ENCODE results near the gene NPFFR1.
A peak's percentile ranks its signal among the peaks of the same experiment; 100 is the strongest.
"Not testable (repeated sequence)": the region's sequence is repeated elsewhere in the genome, so short reads cannot be mapped to it uniquely, and the experiment has no call there.

NPFFR1 gene

DNA sequence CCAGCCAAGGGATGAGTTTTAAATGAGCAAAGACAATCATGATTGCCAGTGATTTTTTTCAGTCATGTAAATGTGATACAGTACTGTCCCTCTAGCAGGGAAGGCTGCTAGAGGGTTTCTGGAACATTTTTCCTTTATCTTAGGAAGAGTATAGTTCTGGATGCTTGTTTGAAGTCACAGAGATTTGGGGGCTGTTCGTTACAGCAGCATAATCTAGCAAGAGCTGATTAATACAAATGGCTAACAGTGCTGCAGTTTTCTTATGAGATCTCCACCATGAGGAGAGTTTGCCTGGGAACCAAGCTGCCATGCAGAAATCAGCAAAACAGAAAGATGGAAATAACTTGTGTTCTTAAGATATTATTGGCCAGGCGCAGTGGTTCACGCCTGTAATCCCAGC lies 42.7 kb downstream of the NPFFR1 start (continued):
- no peak for TF ChIP-seq ZNF48 (tag by site-specific recombination; IDR thresholded peaks at IDR 0.05)

DNA sequence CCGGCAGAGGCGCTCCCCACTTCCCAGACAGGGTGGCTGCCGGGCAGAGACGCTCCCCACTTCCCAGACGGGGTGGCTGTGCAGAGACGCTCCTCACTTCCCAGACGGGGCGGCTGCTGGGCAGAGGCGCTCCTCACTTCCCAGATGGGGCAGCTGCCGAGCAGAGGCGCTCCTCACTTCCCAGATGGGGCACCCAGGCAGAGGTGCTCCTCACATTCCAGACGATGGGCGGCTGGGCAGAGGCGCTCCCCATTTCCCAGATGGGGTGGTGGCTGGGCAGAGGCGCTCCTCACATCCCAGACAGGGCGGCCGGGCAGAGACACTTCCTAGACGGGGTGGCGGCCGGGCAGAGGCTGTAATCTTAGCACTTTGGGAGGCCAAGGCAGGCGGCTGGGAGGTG lies 43.8 kb downstream of the NPFFR1 start:
- H3K4me1 ChIP-seq (ENCODE audit: control insufficient read depth, insufficient read depth, low read length); H3K36me3 ChIP-seq (ENCODE audit: control insufficient read depth in 2 of 2, insufficient read depth in 1 of 2, low read length in 2 of 2); H3K4me3 ChIP-seq (ENCODE audit: low read depth, low read length); CTCF ChIA-PET; POLR2A ChIA-PET; H3K9me3 ChIP-seq (ENCODE audit: control insufficient read depth, insufficient read depth, low read depth, low read length); H3K27ac ChIP-seq (ENCODE audit: extremely low read depth, low read depth, low read length): not testable (repeated sequence)

DNA sequence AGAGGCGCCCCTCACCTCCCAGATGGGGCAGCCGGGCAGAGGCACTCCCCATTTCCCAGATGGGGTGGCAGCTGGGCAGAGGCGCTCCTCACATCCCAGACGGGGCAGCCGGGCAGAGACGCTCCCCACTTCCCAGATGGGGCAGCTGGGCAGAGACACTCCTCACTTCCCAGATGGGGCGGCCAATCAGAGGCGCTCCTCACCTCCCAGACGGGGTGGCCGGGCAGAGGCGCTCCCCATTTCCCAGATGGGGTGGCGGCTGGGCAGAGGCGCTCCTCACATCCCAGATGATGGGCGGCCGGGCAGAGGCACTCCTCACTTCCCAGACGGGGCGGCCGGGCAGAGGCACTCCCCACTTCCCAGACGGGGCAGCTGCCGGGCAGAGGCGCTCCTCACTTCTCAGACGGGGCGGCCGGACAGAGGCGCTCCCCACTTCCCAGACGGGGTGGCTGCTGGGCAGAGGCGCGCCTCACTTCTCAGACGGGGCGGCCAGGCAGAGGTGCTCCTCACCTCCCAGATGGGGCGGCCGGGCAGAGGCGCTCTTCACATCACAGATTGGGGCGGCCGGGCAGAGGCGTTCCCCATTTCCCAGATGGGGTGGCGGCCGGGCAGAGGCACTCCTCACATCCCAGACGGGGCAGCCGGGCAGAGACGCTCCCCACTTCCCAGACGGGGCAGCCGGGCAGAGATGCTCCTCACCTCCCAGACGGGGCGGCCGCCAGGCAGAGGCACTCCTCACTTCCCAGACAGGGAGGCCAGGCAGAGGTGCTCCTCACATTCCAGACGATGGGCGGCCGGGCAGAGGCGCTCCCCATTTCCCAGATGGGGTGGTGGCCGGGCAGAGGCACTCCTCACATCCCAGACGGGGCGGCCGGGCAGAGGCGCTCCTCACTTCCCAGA lies 44.5 kb downstream of the NPFFR1 start:
- H3K4me1 ChIP-seq (ENCODE audit: control insufficient read depth, insufficient read depth, low read length); H3K36me3 ChIP-seq (ENCODE audit: control insufficient read depth in 2 of 2, insufficient read depth in 1 of 2, low read length in 2 of 2); POLR2A ChIA-PET; H3K9me3 ChIP-seq (ENCODE audit: control insufficient read depth, insufficient read depth, low read depth, low read length); H3K4me3 ChIP-seq (ENCODE audit: low read depth, low read length); H3K27ac ChIP-seq (ENCODE audit: extremely low read depth, low read depth, low read length): not testable (repeated sequence)
- CTCF ChIA-PET = interaction anchor here (0.7 kb wide), 1 partner anchor 26 kb away, joined by 3 read pairs; no protein-coding TSS in a partner anchor

DNA sequence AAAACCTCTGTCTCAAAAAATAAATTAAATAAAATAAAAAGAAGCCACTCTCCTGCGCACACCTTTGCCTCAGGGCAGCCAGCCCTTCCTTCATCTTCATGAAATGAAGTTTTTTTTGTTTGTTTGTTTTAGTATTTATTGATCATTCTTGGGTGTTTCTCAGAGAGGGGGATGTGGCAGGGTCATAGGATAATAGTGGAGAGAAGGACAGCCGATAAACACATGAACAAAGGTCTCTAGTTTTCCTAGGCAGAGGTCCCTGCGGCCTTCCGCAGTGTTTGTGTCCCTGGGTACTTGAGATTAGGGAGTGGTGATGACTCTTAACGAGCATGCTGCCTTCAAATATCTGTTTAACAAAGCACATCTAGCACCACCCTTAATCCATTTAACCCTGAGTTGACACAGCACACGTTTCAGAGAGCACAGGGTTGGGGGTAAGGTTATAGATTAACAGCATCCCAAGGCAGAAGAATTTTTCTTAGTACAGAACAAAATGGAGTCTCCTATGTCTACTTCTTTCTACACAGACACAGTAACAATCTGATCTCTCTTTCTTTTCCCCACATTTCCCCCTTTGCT lies 45.8 kb downstream of the NPFFR1 start:
- CTCF ChIA-PET; H3K4me3 ChIP-seq (ENCODE audit: low read depth, low read length); H3K9me3 ChIP-seq (ENCODE audit: control insufficient read depth, insufficient read depth, low read depth, low read length); POLR2A ChIA-PET; H3K27ac ChIP-seq (ENCODE audit: extremely low read depth, low read depth, low read length); H3K4me1 ChIP-seq (ENCODE audit: control insufficient read depth, insufficient read depth, low read length); H3K36me3 ChIP-seq (ENCODE audit: control insufficient read depth in 2 of 2, insufficient read depth in 1 of 2, low read length in 2 of 2): not testable (repeated sequence)

DNA sequence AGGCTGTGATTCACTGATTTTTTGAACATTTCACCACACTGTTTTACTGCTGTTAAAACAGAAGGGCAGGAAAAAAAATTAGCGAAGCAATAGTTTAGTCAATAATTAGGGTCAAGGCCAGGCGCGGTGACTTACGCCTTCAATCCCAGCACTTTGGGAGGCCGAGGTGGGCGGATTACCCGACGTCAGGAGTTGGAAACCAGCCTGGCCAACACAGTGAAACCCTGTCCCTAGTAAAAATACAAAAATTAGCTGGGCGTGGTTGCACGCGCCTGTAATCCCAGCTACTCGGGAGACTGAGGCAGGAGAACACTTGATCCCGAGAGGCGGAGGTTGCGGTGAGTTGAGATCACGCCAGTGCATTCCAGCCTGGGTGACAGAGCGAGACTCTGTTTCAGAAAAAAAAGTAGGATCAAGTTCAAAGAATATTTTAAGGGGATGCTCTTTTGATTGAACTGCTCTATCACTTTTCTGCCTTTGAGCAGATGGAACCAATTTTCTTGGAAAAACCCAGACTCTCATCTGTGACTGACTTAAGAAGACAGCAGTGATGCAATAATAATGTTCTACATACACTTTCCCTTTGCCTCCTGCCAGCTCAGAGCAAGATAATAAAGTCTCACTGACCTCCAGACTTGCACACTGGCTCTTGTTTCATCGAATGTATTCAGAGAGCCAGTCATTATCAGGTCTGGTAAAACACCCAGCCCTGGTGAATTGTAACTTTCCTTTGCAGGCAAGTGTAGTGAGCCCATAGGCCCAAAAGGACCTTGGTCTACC lies 48.9 kb downstream of the NPFFR1 start:
- no peaks in the 10 kb centered on the region for H3K9me3 ChIP-seq (ENCODE audit: control insufficient read depth, insufficient read depth, low read depth, low read length)
- ChIA-PET CTCF (no interaction called here), POLR2A (no interaction called here)
- H3K36me3 ChIP-seq (ENCODE audit: control insufficient read depth in 2 of 2, insufficient read depth in 1 of 2, low read length in 2 of 2) = peaks cover 4 to 11% of the 10 kb centered on the region in 2 experiments; a peak in 2 of 3 replicates
- H3K4me1 ChIP-seq (ENCODE audit: control insufficient read depth, insufficient read depth, low read length) = no peaks in the 10 kb centered on the region
- no peak overlapping the region for H3K27ac ChIP-seq (ENCODE audit: extremely low read depth, low read depth, low read length)
- no peak overlapping the region for H3K4me3 ChIP-seq (ENCODE audit: low read depth, low read length)
- TF ChIP-seq FEZF1 (tag by site-specific recombination; IDR thresholded peaks at IDR 0.05) = peak; percentile 64
- no peak for TF ChIP-seq ZNF292 (tag by site-specific recombination; IDR thresholded peaks at IDR 0.05; ENCODE audit: borderline replicate concordance, low read depth)
- 0 out of 2 replicates have a peak, but pooled peaks have one; percentile 27 for TF ChIP-seq ZEB2 (tag by site-specific recombination; IDR thresholded peaks at IDR 0.05)
- TF ChIP-seq, protein P1, sequence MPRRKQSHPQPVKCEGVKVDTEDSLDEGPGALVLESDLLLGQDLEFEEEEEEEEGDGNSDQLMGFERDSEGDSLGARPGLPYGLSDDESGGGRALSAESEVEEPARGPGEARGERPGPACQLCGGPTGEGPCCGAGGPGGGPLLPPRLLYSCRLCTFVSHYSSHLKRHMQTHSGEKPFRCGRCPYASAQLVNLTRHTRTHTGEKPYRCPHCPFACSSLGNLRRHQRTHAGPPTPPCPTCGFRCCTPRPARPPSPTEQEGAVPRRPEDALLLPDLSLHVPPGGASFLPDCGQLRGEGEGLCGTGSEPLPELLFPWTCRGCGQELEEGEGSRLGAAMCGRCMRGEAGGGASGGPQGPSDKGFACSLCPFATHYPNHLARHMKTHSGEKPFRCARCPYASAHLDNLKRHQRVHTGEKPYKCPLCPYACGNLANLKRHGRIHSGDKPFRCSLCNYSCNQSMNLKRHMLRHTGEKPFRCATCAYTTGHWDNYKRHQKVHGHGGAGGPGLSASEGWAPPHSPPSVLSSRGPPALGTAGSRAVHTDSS (tag by site-specific recombination; IDR thresholded peaks at IDR 0.05) = no peak
- peak; percentile 41; the same call in 1 of the 2 replicates for TF ChIP-seq TRIM28 (IDR thresholded peaks at IDR 0.05; ENCODE audit: borderline replicate concordance, low read length)
- TF ChIP-seq, protein P2, sequence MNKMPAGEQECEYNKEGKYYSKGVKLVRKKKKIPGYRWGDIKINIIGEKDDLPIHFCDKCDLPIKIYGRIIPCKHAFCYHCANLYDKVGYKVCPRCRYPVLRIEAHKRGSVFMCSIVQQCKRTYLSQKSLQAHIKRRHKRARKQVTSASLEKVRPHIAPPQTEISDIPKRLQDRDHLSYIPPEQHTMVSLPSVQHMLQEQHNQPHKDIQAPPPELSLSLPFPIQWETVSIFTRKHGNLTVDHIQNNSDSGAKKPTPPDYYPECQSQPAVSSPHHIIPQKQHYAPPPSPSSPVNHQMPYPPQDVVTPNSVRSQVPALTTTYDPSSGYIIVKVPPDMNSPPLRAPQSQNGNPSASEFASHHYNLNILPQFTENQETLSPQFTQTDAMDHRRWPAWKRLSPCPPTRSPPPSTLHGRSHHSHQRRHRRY (tag by site-specific recombination; IDR thresholded peaks at IDR 0.05) = no peak
- peak; percentile 53; the same call in 1 of the 2 replicates for TF ChIP-seq ZNF335 (tag by site-specific recombination; conservative IDR thresholded peaks at IDR 0.05)
- TF ChIP-seq, protein P3, sequence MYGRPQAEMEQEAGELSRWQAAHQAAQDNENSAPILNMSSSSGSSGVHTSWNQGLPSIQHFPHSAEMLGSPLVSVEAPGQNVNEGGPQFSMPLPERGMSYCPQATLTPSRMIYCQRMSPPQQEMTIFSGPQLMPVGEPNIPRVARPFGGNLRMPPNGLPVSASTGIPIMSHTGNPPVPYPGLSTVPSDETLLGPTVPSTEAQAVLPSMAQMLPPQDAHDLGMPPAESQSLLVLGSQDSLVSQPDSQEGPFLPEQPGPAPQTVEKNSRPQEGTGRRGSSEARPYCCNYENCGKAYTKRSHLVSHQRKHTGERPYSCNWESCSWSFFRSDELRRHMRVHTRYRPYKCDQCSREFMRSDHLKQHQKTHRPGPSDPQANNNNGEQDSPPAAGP (tag by site-specific recombination; IDR thresholded peaks at IDR 0.05) = 0 out of 2 replicates have a peak, but pooled peaks have one; percentile 30
- TF ChIP-seq SP7 (tag by site-specific recombination; IDR thresholded peaks at IDR 0.05) = peak; percentile 26; the same call in 1 of the 2 replicates
- TF ChIP-seq ZNF416 (tag by site-specific recombination; IDR thresholded peaks at IDR 0.05) = no peak
- TF ChIP-seq PRDM1 (tag by site-specific recombination; IDR thresholded peaks at IDR 0.05) = peak; percentile 84
- no peak for TF ChIP-seq ZNF169 (tag by site-specific recombination; IDR thresholded peaks at IDR 0.05)
- no peak for TF ChIP-seq EGR2 (tag by site-specific recombination; IDR thresholded peaks at IDR 0.05; ENCODE audit: low read depth)
- TF ChIP-seq ZNF350 (tag by site-specific recombination; IDR thresholded peaks at IDR 0.05) = no peak
- no peak for TF ChIP-seq ZNF394 (tag by site-specific recombination; IDR thresholded peaks at IDR 0.05; ENCODE audit: borderline replicate concordance)
- TF ChIP-seq, protein P4, sequence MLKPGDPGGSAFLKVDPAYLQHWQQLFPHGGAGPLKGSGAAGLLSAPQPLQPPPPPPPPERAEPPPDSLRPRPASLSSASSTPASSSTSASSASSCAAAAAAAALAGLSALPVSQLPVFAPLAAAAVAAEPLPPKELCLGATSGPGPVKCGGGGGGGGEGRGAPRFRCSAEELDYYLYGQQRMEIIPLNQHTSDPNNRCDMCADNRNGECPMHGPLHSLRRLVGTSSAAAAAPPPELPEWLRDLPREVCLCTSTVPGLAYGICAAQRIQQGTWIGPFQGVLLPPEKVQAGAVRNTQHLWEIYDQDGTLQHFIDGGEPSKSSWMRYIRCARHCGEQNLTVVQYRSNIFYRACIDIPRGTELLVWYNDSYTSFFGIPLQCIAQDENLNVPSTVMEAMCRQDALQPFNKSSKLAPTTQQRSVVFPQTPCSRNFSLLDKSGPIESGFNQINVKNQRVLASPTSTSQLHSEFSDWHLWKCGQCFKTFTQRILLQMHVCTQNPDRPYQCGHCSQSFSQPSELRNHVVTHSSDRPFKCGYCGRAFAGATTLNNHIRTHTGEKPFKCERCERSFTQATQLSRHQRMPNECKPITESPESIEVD (tag by site-specific recombination; IDR thresholded peaks at IDR 0.05) = peak; percentile 23; the same call in 1 of the 2 replicates
- TF ChIP-seq ZFHX2 (tag by site-specific recombination; conservative IDR thresholded peaks at IDR 0.05) = peak; percentile 50; the same call in 1 of the 2 replicates

Data from HEK293 (cell line).